ENCODE measurements around the gene EIF4E1B.
A peak's percentile ranks its signal among the peaks of the same experiment; 100 is the strongest.
"Not testable (repeated sequence)": the region's sequence is repeated elsewhere in the genome, so short reads cannot be mapped to it uniquely, and the experiment has no call there.

The EIF4E1B gene

DNA sequence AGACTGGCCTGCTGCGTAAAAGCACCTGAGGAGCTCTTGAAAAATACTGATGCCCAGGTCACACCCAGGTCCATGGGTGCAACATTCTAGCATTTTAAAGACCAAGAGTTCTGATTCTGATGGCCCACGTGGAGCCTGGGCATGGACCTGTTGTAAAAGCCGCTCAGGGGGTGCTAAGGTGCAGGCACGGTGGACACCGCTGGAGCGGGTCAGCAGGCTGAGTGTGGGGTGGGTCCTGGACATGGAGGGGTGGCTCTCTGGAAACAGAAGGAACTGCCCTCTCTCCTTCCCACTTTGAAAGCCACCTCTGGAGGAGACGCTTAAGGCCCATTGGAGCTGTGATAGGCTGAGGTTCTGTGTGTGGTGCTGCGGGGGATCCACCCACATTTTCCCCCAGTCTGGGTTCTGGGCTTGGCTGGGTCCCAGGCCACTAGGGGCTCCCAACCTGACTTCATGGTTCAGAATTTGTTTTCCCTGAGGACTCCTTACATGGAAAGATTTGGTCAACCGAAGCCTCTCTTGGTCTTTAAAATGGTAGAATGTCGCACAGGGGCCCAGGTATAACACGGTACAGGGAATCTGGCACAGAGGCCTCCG, 37.1 kb upstream of the EIF4E1B start:
- H3K27me3 ChIP-seq (ENCODE audit: control insufficient read depth in 1 of 2, insufficient read depth in 2 of 2, low read length in 2 of 2), result peaks cover 0 to 8% of the 10 kb centered on the region in 2 donors
- peaks cover 24 to 33% of the 10 kb centered on the region in 2 donors for H3K36me3 ChIP-seq (ENCODE audit: control insufficient read depth in 1 of 2, insufficient read depth in 2 of 2, low read length in 2 of 2)
- no peaks in the 10 kb centered on the region for H3K9me3 ChIP-seq (ENCODE audit: control insufficient read depth in 1 of 2, low read length in 2 of 2)
- no peak overlapping the region for H3K4me3 ChIP-seq (ENCODE audit: low read depth in 1 of 2, low read length in 2 of 2)
- peaks cover 0 to 8% of the 10 kb centered on the region in 2 donors for H3K4me1 ChIP-seq (ENCODE audit: control insufficient read depth in 1 of 2, insufficient read depth in 2 of 2, low read length in 2 of 2)
- no peak overlapping the region for H3K27ac ChIP-seq (ENCODE audit: low read depth, low read length)
- H3K9ac ChIP-seq (ENCODE audit: low read depth in 1 of 2, low read length in 2 of 2), result no peak overlapping the region

DNA sequence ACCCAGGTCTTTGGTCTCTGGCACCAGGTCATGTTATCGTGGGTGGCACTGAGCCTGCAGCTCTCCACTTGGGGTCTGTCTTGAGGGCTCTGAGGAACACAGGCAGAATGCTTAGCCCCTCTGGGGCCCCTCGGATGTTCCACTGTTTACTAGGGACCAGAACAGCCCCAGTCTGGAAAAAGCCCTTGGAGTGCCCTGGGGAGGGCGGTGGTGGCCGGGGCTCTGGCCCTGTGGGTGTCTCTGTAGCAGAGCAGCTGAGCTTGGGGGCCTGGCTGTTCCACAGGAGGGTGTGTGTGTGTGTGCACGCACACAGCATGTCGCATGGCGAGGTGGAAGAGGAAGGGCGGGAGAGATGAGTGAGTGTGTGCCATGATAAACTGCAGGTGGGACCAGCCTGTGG, 35.9 kb upstream of the EIF4E1B start:
- Histone ChIP-seq H3K27ac (ENCODE audit: low read depth, low read length) (no peak overlapping the region), H3K4me3 (ENCODE audit: low read depth in 1 of 2, low read length in 2 of 2) (no peak overlapping the region), H3K9me3 (ENCODE audit: control insufficient read depth in 1 of 2, low read length in 2 of 2) (no peaks in the 10 kb centered on the region), H3K36me3 (ENCODE audit: control insufficient read depth in 1 of 2, insufficient read depth in 2 of 2, low read length in 2 of 2) (peaks cover 24 to 30% of the 10 kb centered on the region in 2 donors), H3K4me1 (ENCODE audit: control insufficient read depth in 1 of 2, insufficient read depth in 2 of 2, low read length in 2 of 2) (peaks cover 0 to 8% of the 10 kb centered on the region in 2 donors), H3K27me3 (ENCODE audit: control insufficient read depth in 1 of 2, insufficient read depth in 2 of 2, low read length in 2 of 2) (peaks cover 0 to 9% of the 10 kb centered on the region in 2 donors), H3K9ac (ENCODE audit: low read depth in 1 of 2, low read length in 2 of 2) (no peak overlapping the region)

DNA sequence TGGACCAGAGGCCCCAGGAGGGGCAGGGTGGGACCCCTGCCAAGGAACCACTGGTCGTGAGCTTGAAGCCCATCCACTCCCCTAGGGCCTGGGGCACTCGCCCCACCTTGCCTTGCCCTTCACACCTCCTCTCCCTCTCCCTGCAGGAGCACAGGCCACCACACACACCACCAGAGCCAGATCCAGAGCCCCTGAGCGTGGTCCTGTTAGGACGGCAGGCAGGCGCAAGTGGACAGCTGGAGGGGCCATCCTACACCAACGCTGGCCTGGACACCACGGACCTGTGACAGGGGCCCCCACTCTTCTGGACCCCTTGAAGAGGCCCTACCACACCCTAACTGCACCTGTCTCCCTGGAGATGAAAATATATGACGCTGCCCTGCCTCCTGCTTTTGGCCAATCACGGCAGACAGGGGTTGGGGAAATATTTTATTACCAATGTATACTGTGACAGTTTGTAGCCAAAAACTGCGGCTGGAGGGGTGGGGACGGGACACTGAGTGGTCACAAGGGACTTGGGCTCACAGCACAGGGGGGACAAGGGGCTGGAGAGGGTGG, 35.0 kb upstream of the EIF4E1B start:
- Histone ChIP-seq H3K9ac (ENCODE audit: low read depth in 1 of 2, low read length in 2 of 2) (no peak overlapping the region), H3K9me3 (ENCODE audit: control insufficient read depth in 1 of 2, low read length in 2 of 2) (no peaks in the 10 kb centered on the region), H3K27me3 (ENCODE audit: control insufficient read depth in 1 of 2, insufficient read depth in 2 of 2, low read length in 2 of 2) (peaks cover 0 to 9% of the 10 kb centered on the region in 2 donors), H3K27ac (ENCODE audit: low read depth, low read length) (no peak overlapping the region), H3K36me3 (ENCODE audit: control insufficient read depth in 1 of 2, insufficient read depth in 2 of 2, low read length in 2 of 2) (peaks cover 23 to 24% of the 10 kb centered on the region in 2 donors), H3K4me1 (ENCODE audit: control insufficient read depth in 1 of 2, insufficient read depth in 2 of 2, low read length in 2 of 2) (peaks cover 0 to 8% of the 10 kb centered on the region in 2 donors), H3K4me3 (ENCODE audit: low read depth in 1 of 2, low read length in 2 of 2) (no peak overlapping the region)

GRCh38 chr5:176596069-176596644, 34.3 kb upstream of the EIF4E1B start:
- H3K4me3 ChIP-seq (ENCODE audit: low read depth in 1 of 2, low read length in 2 of 2), result peak overlapping the region; percentile 40 to 54
- H3K9me3 ChIP-seq (ENCODE audit: control insufficient read depth in 1 of 2, low read length in 2 of 2), result no peaks in the 10 kb centered on the region
- peaks cover 0 to 9% of the 10 kb centered on the region in 2 donors for H3K27me3 ChIP-seq (ENCODE audit: control insufficient read depth in 1 of 2, insufficient read depth in 2 of 2, low read length in 2 of 2)
- peaks cover 0 to 8% of the 10 kb centered on the region in 2 donors for H3K4me1 ChIP-seq (ENCODE audit: control insufficient read depth in 1 of 2, insufficient read depth in 2 of 2, low read length in 2 of 2)
- H3K9ac ChIP-seq (ENCODE audit: low read depth in 1 of 2, low read length in 2 of 2), result peak overlapping the region in 1 of 2 donors; percentile 6
- no peak overlapping the region for H3K27ac ChIP-seq (ENCODE audit: low read depth, low read length)
- peaks cover 16 to 17% of the 10 kb centered on the region in 2 donors for H3K36me3 ChIP-seq (ENCODE audit: control insufficient read depth in 1 of 2, insufficient read depth in 2 of 2, low read length in 2 of 2)

- H3K27ac ChIP-seq (ENCODE audit: low read depth, low read length), result no peak overlapping the region
Observed at GRCh38 chr5:176596689-176597416, 33.6 kb upstream of the EIF4E1B start.

GRCh38 chr5:176597417-176598389, 32.8 kb upstream of the EIF4E1B start:
- Histone ChIP-seq H3K36me3 (ENCODE audit: control insufficient read depth in 1 of 2, insufficient read depth in 2 of 2, low read length in 2 of 2) (peaks cover 4 to 12% of the 10 kb centered on the region in 2 donors), H3K4me1 (ENCODE audit: control insufficient read depth in 1 of 2, insufficient read depth in 2 of 2, low read length in 2 of 2) (peaks cover 0 to 8% of the 10 kb centered on the region in 2 donors), H3K9me3 (ENCODE audit: control insufficient read depth in 1 of 2, low read length in 2 of 2) (no peaks in the 10 kb centered on the region), H3K4me3 (ENCODE audit: low read depth in 1 of 2, low read length in 2 of 2) (no peak overlapping the region), H3K27ac (ENCODE audit: low read depth, low read length) (no peak overlapping the region), H3K9ac (ENCODE audit: low read depth in 1 of 2, low read length in 2 of 2) (no peak overlapping the region), H3K27me3 (ENCODE audit: control insufficient read depth in 1 of 2, insufficient read depth in 2 of 2, low read length in 2 of 2) (peaks cover 0 to 9% of the 10 kb centered on the region in 2 donors)

More at GRCh38 chr5:176596689-176597416, 33.6 kb upstream of the EIF4E1B start:
- Histone ChIP-seq H3K9me3 (ENCODE audit: control insufficient read depth in 1 of 2, low read length in 2 of 2) (no peaks in the 10 kb centered on the region), H3K27me3 (ENCODE audit: control insufficient read depth in 1 of 2, insufficient read depth in 2 of 2, low read length in 2 of 2) (peaks cover 0 to 9% of the 10 kb centered on the region in 2 donors), H3K4me1 (ENCODE audit: control insufficient read depth in 1 of 2, insufficient read depth in 2 of 2, low read length in 2 of 2) (peaks cover 0 to 8% of the 10 kb centered on the region in 2 donors), H3K36me3 (ENCODE audit: control insufficient read depth in 1 of 2, insufficient read depth in 2 of 2, low read length in 2 of 2) (peaks cover 10 to 13% of the 10 kb centered on the region in 2 donors), H3K4me3 (ENCODE audit: low read depth in 1 of 2, low read length in 2 of 2) (peak overlapping the region; percentile 40 to 60), H3K9ac (ENCODE audit: low read depth in 1 of 2, low read length in 2 of 2) (peak overlapping the region in 1 of 2 donors; percentile 6)

DNA sequence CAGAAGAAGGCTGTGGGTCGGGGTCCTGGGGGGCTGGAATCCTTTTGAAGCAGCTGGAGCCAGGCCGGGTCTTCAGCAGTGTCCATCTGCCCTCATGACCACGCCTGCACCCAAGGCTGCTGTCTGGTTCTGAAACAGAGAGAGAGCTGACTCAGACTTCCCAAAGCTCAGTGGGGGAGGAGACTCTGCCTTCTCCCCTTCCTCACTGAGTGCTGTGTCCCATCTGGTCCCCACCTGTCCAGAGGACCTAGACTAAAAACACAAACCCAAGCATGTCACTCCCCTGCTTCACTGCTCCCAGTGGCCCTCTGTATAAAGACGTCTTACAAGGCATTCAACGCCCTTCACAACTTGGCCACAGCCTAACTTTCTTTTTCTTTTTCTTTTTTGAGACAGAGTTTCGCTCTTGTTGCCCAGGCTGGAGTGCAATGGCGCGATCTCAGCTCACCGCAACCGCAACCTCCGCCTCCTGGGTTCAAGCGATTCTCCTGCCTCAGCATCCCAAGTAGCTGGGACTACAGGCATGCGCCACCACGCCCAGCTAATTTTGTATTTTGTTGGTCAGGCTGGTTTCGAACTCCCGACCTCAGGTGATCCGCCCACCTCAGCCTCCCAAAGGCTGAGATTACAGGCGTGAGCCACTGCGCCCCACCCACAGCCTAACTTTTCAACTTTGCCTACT, 30.6 kb upstream of the EIF4E1B start:
- not testable (repeated sequence) for H3K9me3 ChIP-seq (ENCODE audit: control insufficient read depth in 1 of 2, low read length in 2 of 2); H3K9ac ChIP-seq (ENCODE audit: low read depth in 1 of 2, low read length in 2 of 2); H3K27me3 ChIP-seq (ENCODE audit: control insufficient read depth in 1 of 2, insufficient read depth in 2 of 2, low read length in 2 of 2); H3K27ac ChIP-seq (ENCODE audit: low read depth, low read length); H3K4me1 ChIP-seq (ENCODE audit: control insufficient read depth in 1 of 2, insufficient read depth in 2 of 2, low read length in 2 of 2); H3K4me3 ChIP-seq (ENCODE audit: low read depth in 1 of 2, low read length in 2 of 2); H3K36me3 ChIP-seq (ENCODE audit: control insufficient read depth in 1 of 2, insufficient read depth in 2 of 2, low read length in 2 of 2)

DNA sequence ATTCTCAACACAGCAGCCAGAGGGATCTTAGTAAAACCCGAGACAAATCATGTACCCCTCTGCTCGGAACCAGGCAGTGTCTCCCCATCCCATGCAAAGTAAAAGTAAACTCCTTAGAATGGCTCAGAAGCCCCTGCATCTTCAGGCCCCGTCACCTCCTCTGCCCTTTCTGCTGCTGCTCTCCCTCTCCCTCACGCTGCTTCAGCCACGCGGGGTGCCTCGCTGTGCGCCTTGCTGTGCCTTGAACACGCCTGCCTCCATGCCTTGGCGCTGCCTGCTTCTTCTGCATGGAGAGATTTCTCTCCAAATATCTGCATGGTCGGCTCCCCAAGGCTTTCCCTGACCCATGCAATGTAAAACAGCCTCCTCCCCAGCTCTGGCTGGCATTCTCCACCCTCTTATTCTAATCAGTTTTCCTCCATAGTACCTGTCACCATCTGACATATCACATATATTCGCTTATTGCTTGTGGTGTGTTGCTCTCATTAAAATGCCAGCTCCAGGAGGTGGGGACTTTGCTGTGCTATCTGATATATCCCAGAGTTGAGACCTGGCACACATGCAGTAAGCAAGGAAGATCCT, 28.5 kb upstream of the EIF4E1B start:
- Histone ChIP-seq H3K4me3 (ENCODE audit: low read depth in 1 of 2, low read length in 2 of 2) (no peak overlapping the region), H3K9me3 (ENCODE audit: control insufficient read depth in 1 of 2, low read length in 2 of 2) (no peaks in the 10 kb centered on the region), H3K36me3 (ENCODE audit: control insufficient read depth in 1 of 2, insufficient read depth in 2 of 2, low read length in 2 of 2) (no peaks in the 10 kb centered on the region), H3K27ac (ENCODE audit: low read depth, low read length) (no peak overlapping the region), H3K27me3 (ENCODE audit: control insufficient read depth in 1 of 2, insufficient read depth in 2 of 2, low read length in 2 of 2) (peaks cover 0 to 9% of the 10 kb centered on the region in 2 donors), H3K4me1 (ENCODE audit: control insufficient read depth in 1 of 2, insufficient read depth in 2 of 2, low read length in 2 of 2) (no peaks in the 10 kb centered on the region), H3K9ac (ENCODE audit: low read depth in 1 of 2, low read length in 2 of 2) (no peak overlapping the region)

DNA sequence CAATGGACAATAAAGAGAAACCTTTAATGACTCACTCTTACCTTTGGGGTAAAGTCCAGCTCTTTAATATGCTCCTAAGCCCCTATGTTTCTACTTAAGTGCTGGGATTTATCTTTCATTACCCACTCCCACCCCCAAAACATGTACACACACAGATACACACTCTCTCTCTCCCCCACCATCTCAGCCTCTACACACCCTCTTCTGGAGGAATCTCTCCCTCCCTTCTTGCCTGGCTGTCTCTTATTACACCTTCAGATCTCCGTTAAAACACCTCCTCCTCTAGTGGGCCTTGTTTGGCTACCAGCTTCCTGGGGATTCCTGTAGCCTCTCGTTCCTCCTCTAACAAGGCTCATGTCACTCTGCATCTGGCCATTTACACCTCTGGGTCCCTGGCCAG, 27.4 kb upstream of the EIF4E1B start:
- Histone ChIP-seq H3K27me3 (ENCODE audit: control insufficient read depth in 1 of 2, insufficient read depth in 2 of 2, low read length in 2 of 2) (peaks cover 0 to 4% of the 10 kb centered on the region in 2 donors), H3K4me3 (ENCODE audit: low read depth in 1 of 2, low read length in 2 of 2) (no peak overlapping the region), H3K27ac (ENCODE audit: low read depth, low read length) (no peak overlapping the region), H3K9ac (ENCODE audit: low read depth in 1 of 2, low read length in 2 of 2) (no peak overlapping the region), H3K4me1 (ENCODE audit: control insufficient read depth in 1 of 2, insufficient read depth in 2 of 2, low read length in 2 of 2) (no peaks in the 10 kb centered on the region), H3K36me3 (ENCODE audit: control insufficient read depth in 1 of 2, insufficient read depth in 2 of 2, low read length in 2 of 2) (no peaks in the 10 kb centered on the region), H3K9me3 (ENCODE audit: control insufficient read depth in 1 of 2, low read length in 2 of 2) (no peaks in the 10 kb centered on the region)
